Measurements from ENCODE around the gene PLPP1.

DNA sequence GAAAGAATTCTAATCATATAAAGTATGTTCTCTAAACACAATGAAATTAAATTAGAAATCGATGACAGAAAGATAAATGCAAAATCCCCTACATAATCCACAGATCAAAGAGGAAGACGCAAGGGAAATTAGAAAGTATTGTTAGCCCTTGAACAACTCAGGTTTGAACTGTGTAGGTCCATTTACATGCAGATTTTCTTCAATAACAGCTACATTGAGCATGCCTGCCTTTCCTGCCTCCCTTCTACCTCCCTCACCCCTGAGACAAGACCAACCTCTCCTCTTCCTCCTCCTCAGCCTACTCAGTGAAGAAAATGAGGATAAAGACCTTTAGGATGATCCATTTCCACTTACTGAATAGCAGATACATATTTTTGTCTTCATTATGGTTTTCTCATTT lies 75.2 kb downstream of the PLPP1 start:
- TF ChIP-seq CTCF (conservative IDR thresholded peaks at IDR 0.05; ENCODE audit: low read depth in 2 of 2) (no peak), EZH2phosphoT487 (IDR thresholded peaks at IDR 0.05; ENCODE audit: unreplicated experiment) (no peak), EZH2 (IDR thresholded peaks at IDR 0.05; ENCODE audit: low read depth, unreplicated experiment) (no peak), POLR2AphosphoS5 (IDR thresholded peaks at IDR 0.05; ENCODE audit: low read depth) (no peak), NANOG (IDR thresholded peaks at IDR 0.05; ENCODE audit: borderline replicate concordance) (no peak), ZNF114 (CRISPR knock-in tag; IDR thresholded peaks at IDR 0.05) (no peak), ETS1 (IDR thresholded peaks at IDR 0.05) (no peak), REST (IDR thresholded peaks at IDR 0.05; ENCODE audit: unreplicated experiment) (no peak)
- TF ChIP-seq, protein P1, sequence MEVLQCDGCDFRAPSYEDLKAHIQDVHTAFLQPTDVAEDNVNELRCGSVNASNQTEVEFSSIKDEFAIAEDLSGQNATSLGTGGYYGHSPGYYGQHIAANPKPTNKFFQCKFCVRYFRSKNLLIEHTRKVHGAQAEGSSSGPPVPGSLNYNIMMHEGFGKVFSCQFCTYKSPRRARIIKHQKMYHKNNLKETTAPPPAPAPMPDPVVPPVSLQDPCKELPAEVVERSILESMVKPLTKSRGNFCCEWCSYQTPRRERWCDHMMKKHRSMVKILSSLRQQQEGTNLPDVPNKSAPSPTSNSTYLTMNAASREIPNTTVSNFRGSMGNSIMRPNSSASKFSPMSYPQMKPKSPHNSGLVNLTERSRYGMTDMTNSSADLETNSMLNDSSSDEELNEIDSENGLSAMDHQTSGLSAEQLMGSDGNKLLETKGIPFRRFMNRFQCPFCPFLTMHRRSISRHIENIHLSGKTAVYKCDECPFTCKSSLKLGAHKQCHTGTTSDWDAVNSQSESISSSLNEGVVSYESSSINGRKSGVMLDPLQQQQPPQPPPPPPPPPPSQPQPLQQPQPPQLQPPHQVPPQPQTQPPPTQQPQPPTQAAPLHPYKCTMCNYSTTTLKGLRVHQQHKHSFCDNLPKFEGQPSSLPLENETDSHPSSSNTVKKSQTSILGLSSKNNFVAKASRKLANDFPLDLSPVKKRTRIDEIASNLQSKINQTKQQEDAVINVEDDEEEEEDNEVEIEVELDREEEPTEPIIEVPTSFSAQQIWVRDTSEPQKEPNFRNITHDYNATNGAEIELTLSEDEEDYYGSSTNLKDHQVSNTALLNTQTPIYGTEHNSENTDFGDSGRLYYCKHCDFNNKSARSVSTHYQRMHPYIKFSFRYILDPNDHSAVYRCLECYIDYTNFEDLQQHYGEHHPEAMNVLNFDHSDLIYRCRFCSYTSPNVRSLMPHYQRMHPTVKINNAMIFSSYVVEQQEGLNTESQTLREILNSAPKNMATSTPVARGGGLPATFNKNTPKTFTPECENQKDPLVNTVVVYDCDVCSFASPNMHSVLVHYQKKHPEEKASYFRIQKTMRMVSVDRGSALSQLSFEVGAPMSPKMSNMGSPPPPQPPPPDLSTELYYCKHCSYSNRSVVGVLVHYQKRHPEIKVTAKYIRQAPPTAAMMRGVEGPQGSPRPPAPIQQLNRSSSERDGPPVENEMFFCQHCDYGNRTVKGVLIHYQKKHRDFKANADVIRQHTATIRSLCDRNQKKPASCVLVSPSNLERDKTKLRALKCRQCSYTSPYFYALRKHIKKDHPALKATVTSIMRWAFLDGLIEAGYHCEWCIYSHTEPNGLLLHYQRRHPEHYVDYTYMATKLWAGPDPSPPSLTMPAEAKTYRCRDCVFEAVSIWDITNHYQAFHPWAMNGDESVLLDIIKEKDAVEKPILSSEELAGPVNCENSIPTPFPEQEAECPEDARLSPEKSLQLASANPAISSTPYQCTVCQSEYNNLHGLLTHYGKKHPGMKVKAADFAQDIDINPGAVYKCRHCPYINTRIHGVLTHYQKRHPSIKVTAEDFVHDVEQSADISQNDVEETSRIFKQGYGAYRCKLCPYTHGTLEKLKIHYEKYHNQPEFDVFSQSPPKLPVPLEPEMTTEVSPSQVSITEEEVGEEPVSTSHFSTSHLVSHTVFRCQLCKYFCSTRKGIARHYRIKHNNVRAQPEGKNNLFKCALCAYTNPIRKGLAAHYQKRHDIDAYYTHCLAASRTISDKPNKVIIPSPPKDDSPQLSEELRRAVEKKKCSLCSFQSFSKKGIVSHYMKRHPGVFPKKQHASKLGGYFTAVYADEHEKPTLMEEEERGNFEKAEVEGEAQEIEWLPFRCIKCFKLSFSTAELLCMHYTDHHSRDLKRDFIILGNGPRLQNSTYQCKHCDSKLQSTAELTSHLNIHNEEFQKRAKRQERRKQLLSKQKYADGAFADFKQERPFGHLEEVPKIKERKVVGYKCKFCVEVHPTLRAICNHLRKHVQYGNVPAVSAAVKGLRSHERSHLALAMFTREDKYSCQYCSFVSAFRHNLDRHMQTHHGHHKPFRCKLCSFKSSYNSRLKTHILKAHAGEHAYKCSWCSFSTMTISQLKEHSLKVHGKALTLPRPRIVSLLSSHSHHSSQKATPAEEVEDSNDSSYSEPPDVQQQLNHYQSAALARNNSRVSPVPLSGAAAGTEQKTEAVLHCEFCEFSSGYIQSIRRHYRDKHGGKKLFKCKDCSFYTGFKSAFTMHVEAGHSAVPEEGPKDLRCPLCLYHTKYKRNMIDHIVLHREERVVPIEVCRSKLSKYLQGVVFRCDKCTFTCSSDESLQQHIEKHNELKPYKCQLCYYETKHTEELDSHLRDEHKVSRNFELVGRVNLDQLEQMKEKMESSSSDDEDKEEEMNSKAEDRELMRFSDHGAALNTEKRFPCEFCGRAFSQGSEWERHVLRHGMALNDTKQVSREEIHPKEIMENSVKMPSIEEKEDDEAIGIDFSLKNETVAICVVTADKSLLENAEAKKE (CRISPR knock-in tag; IDR thresholded peaks at IDR 0.05), result no peak
